ENCODE data around the gene SLC2A8. TPM values are rescaled to one million over a fixed set of nuclear protein-coding genes. Genes with fewer than 3 reads are reported as not detected.

SLC2A8 gene
- total RNA-seq, 4 donors from 2014 or later, result 25.4 to 38.2 (median 29.9) TPM

DNA sequence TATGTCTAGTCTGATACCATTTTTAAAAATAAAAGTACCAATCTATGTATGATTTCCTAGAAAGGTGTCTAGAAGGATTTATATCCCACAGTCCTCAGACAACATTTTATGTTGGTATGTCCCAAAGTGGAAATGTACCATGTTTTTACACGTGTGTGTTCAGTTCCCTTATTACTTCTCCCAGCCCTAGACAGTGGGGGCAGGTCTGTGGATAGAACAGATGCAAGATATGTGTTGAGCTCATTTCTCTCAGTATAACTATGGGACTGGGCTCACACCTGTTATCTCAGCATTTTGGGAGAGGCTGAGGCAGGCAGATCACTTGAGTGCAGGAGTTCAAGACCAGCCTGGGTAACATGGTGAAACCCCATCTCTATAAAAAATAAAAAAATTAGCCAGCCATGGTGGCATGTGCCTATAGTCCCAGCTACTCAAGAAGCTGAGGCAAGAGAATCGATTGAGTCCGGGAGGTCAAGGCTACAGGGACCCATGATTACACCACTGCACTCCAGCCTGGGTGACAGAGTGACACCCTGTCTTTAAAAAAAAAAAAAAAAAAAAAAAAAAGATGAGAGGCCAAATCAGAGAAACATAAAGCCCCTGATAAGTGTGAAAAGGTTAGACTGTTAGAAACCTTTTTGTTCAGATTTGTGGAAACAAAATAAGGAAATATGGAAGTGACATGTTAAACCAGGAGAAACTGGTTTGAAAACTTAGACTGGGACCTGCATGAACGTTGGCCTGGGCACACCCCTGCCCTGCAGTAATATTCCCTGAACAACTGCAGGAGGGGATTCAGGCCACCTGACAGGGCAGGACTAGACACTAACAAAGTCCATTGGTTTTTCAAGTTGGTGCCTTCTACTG lies 7.4 kb upstream of the SLC2A8 start:
- no peaks in the 10 kb centered on the region for H3K36me3 ChIP-seq
- no peaks in the 10 kb centered on the region for H3K4me1 ChIP-seq
- H3K27ac ChIP-seq, result no peak overlapping the region
- H3K27me3 ChIP-seq, result no peaks in the 10 kb centered on the region
- H3K4me3 ChIP-seq (replicated peaks in 1 of 3), result no peak overlapping the region
- no peaks in the 10 kb centered on the region for H3K9me3 ChIP-seq
- whole genome bisulfite sequencing, 2 donors, result 87% methylated on average over 4 of the region's 4 CpGs
- DNase-seq, result no peak
- intact Hi-C loops (cut with DNase I), result loop anchor here (10.0 kb wide), 1 partner anchor 145 kb away; no protein-coding TSS in a partner anchor
- TF ChIP-seq, protein P1, sequence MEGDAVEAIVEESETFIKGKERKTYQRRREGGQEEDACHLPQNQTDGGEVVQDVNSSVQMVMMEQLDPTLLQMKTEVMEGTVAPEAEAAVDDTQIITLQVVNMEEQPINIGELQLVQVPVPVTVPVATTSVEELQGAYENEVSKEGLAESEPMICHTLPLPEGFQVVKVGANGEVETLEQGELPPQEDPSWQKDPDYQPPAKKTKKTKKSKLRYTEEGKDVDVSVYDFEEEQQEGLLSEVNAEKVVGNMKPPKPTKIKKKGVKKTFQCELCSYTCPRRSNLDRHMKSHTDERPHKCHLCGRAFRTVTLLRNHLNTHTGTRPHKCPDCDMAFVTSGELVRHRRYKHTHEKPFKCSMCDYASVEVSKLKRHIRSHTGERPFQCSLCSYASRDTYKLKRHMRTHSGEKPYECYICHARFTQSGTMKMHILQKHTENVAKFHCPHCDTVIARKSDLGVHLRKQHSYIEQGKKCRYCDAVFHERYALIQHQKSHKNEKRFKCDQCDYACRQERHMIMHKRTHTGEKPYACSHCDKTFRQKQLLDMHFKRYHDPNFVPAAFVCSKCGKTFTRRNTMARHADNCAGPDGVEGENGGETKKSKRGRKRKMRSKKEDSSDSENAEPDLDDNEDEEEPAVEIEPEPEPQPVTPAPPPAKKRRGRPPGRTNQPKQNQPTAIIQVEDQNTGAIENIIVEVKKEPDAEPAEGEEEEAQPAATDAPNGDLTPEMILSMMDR (IDR thresholded peaks at IDR 0.05), result no peak
- TF ChIP-seq POLR2A (IDR thresholded peaks at IDR 0.05), result no peak

- 85 to 86% methylated on average over 2 of the region's 2 CpGs for WGBS, 2 donors
- no peak overlapping the region for H3K27ac ChIP-seq
- no peak for TF ChIP-seq POLR2A (IDR thresholded peaks at IDR 0.05)
- TF ChIP-seq, protein P1 (IDR thresholded peaks at IDR 0.05), result no peak
Observed at GRCh38 chr9:127390248-127390545, 6.8 kb upstream of the SLC2A8 start.

GRCh38 chr9:127390563-127390962 lies 6.4 kb upstream of the SLC2A8 start:
- no peaks in the 10 kb centered on the region for H3K36me3 ChIP-seq
- intact Hi-C loops (cut with DNase I), result loop anchor here (10.0 kb wide), 1 partner anchor 146 kb away; no protein-coding TSS in a partner anchor
- WGBS, 2 donors, result 81 to 91% methylated on average over 5 of the region's 5 CpGs
- no peak for DNase-seq
- no peaks in the 10 kb centered on the region for H3K4me1 ChIP-seq
- no peaks in the 10 kb centered on the region for H3K27me3 ChIP-seq
- H3K9me3 ChIP-seq, result no peaks in the 10 kb centered on the region
- H3K4me3 ChIP-seq (replicated peaks in 1 of 3), result no peak overlapping the region
- H3K27ac ChIP-seq, result no peak overlapping the region
- TF ChIP-seq POLR2A (IDR thresholded peaks at IDR 0.05), result no peak
- TF ChIP-seq, protein P1 (IDR thresholded peaks at IDR 0.05), result no peak

More at GRCh38 chr9:127390248-127390545, 6.8 kb upstream of the SLC2A8 start:
- H3K4me3 ChIP-seq (replicated peaks in 1 of 3), result no peak overlapping the region
- no peaks in the 10 kb centered on the region for H3K4me1 ChIP-seq
- DNase-seq, result no peak
- intact Hi-C loops (cut with DNase I), result loop anchor here (10.0 kb wide), 1 partner anchor 145 kb away; no protein-coding TSS in a partner anchor
- no peaks in the 10 kb centered on the region for H3K36me3 ChIP-seq
- no peaks in the 10 kb centered on the region for H3K9me3 ChIP-seq
- H3K27me3 ChIP-seq, result no peaks in the 10 kb centered on the region

DNA sequence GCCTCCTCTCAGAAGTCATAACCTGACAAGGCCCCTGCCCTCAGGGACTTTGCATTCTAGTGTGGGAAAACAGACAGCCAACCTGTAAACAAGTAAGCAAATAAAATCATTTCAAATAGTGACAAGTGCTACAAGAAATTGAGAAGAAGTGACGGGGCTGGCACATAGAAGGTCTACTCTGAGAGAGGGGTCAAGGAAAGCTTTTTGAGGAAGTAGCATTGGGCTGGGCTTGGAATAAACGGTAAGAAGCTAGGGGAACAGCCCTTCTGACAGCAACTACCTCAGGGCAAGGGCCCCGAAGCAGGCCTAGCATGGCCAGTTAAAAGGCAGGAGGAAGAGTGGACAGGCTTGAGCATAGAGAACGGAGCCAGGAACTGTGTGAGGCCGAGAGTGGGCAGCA lies 4.8 kb upstream of the SLC2A8 start:
- H3K27me3 ChIP-seq, result no peaks in the 10 kb centered on the region
- WGBS, 2 donors, result 83 to 90% methylated on average over 5 of the region's 5 CpGs
- TF ChIP-seq, protein P1 (IDR thresholded peaks at IDR 0.05), result no peak
- no peak for TF ChIP-seq POLR2A (IDR thresholded peaks at IDR 0.05)
- H3K4me3 ChIP-seq (replicated peaks in 1 of 3), result no peak overlapping the region
- no peaks in the 10 kb centered on the region for H3K36me3 ChIP-seq
- no peak for DNase-seq
- intact Hi-C loops (cut with DNase I), result loop anchor here (10.0 kb wide), 1 partner anchor 147 kb away; no protein-coding TSS in a partner anchor
- H3K9me3 ChIP-seq, result no peaks in the 10 kb centered on the region
- H3K4me1 ChIP-seq, result peaks cover 0 to 5% of the 10 kb centered on the region in 2 donors
- H3K27ac ChIP-seq, result no peak overlapping the region

GRCh38 chr9:127392976-127393375 lies 4.0 kb upstream of the SLC2A8 start:
- intact Hi-C loops (cut with DNase I), result loop anchor here (10.0 kb wide), 1 partner anchor 148 kb away; no protein-coding TSS in a partner anchor
- TF ChIP-seq POLR2A (IDR thresholded peaks at IDR 0.05), result no peak
- TF ChIP-seq, protein P1 (IDR thresholded peaks at IDR 0.05), result no peak
- peaks cover under 1 to 5% of the 10 kb centered on the region in 2 donors for H3K4me1 ChIP-seq
- no peaks in the 10 kb centered on the region for H3K9me3 ChIP-seq
- DNase-seq, result no peak
- H3K27ac ChIP-seq, result no peak overlapping the region
- H3K4me3 ChIP-seq (replicated peaks in 1 of 3), result no peak overlapping the region
- no peaks in the 10 kb centered on the region for H3K27me3 ChIP-seq
- no peaks in the 10 kb centered on the region for H3K36me3 ChIP-seq
- 93 to 97% methylated on average over 5 of the region's 5 CpGs for WGBS, 2 donors

Data from thyroid gland (tissue), 4 donors.